Fibroblast of skin of left quadriceps (primary cell): Measurements from ENCODE around the gene DNAJC22.
"Not testable (repeated sequence)": the region's sequence is repeated elsewhere in the genome, so short reads cannot be mapped to it uniquely, and the experiment has no call there.

ENCODE experiments used
- DNase-seq, 2 experiments: peaks; one replicate each; pipeline ENCODE4 v3.0.0-alpha.2; 2013; ENCODE audit warnings: low read depth in 2 of 2

DNAJC22 gene

GRCh38 chr12:49370539-49370938 lies 23.9 kb downstream of the DNAJC22 start:
- no peak for DNase-seq

- no peak for DNase-seq
Observed at GRCh38 chr12:49375406-49375805, 28.7 kb downstream of the DNAJC22 start.

- no peak for DNase-seq
Observed at GRCh38 chr12:49377386-49377785, 30.7 kb downstream of the DNAJC22 start.

- DNase-seq = not testable (repeated sequence)
Observed at GRCh38 chr12:49380184-49380583, 33.5 kb downstream of the DNAJC22 start.

GRCh38 chr12:49388682-49389386 lies 42.1 kb downstream of the DNAJC22 start:
- no peak for DNase-seq

GRCh38 chr12:49389387-49389703 lies 42.7 kb downstream of the DNAJC22 start:
- no peak for DNase-seq

- no peak for DNase-seq
Observed at GRCh38 chr12:49397000-49397399, 50.3 kb downstream of the DNAJC22 start.

GRCh38 chr12:49400304-49400703 lies 53.6 kb downstream of the DNAJC22 start:
- DNase-seq = no peak
